Breast epithelium (tissue), 3 donors: ENCODE data around the gene NTRK2.

Experiments
- POLR2A ChIP-seq: fragments of 450-650 bp; IDR thresholded peaks from one replicate; pipeline ENCODE4 v1.6.1; 2016; ENCODE audit warnings: antibody characterized with exemption, mild to moderate bottlenecking, moderate library complexity
- POLR2AphosphoS5 ChIP-seq, 3 donors: sonication (generic); formaldehyde crosslinking; IDR thresholded peaks; one replicate each; pipeline ENCODE4 v1.6.1; 2017; ENCODE audit warnings: antibody characterized with exemption in 3 of 3
- TF ChIP-seq, protein P1 (sequence below), 3 donors: fragments of 450-650 bp; IDR thresholded peaks; one replicate each; pipeline ENCODE4 v1.5.1; 2016 to 2017; ENCODE audit warnings: antibody characterized with exemption in 3 of 3, mild to moderate bottlenecking in 3 of 3, moderate library complexity in 3 of 3

DNA sequence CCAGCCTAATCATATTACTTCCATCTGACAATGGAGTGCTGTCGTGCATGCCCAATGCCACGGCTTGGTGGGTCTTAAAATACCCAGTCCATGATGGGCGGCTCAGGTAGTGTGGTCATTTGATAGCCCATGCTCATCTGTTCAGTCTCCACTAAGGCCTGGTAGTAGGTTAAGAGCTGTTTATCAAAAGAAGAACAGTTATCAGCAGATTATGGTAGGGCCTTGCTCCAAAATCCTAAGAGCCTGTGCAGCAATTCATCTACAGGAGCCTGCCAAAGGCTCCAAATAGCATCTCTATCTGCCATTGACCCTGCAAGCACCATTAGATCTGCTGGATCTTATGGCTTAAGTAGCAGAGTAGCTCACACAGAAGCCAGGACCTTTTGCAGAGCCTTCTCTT, 21.8 kb upstream of the NTRK2 start:
- TF ChIP-seq, protein P1, sequence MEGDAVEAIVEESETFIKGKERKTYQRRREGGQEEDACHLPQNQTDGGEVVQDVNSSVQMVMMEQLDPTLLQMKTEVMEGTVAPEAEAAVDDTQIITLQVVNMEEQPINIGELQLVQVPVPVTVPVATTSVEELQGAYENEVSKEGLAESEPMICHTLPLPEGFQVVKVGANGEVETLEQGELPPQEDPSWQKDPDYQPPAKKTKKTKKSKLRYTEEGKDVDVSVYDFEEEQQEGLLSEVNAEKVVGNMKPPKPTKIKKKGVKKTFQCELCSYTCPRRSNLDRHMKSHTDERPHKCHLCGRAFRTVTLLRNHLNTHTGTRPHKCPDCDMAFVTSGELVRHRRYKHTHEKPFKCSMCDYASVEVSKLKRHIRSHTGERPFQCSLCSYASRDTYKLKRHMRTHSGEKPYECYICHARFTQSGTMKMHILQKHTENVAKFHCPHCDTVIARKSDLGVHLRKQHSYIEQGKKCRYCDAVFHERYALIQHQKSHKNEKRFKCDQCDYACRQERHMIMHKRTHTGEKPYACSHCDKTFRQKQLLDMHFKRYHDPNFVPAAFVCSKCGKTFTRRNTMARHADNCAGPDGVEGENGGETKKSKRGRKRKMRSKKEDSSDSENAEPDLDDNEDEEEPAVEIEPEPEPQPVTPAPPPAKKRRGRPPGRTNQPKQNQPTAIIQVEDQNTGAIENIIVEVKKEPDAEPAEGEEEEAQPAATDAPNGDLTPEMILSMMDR (IDR thresholded peaks at IDR 0.05), result no peak
- TF ChIP-seq POLR2A (no peak), POLR2AphosphoS5 (IDR thresholded peaks at IDR 0.05) (no peak)
